H7 (cell line): ENCODE measurements around the gene LRRC7. TPM values are rescaled to one million over a fixed set of nuclear protein-coding genes. Genes with fewer than 3 reads are reported as not detected.
"Not testable (repeated sequence)": the region's sequence is repeated elsewhere in the genome, so short reads cannot be mapped to it uniquely, and the experiment has no call there.

Experiments used
- DNase-seq: peaks from one replicate; pipeline ENCODE4 v3.0.0; 2012
- H3K27me3 ChIP-seq: 2 replicates; pipeline ENCODE4 v1.6.0; 2011; ENCODE audit warnings: mild to moderate bottlenecking, low read length; ENCODE audit not compliant: control insufficient read depth, insufficient read depth
- H3K36me3 ChIP-seq: replicated peaks from 2 replicates; pipeline ENCODE4 v1.5.1; 2011; ENCODE audit warnings: low read length; ENCODE audit not compliant: control insufficient read depth, insufficient read depth
- H3K4me3 ChIP-seq: 2 replicates; pipeline ENCODE4 v1.5.1; 2011; ENCODE audit warnings: low read depth, mild to moderate bottlenecking, control low read depth, low read length, moderate library complexity; ENCODE audit not compliant: insufficient read depth
- total RNA-seq: library from RNA; depleted of rRNA; stranded (reverse); fragments of >200 nt; shearing (Covaris generic); gene quantifications from 2 replicates; pipeline ENCODE4 v1.2.3, GENCODE V29; 2014

Gene LRRC7
- total RNA-seq, 1 experiment from 2014 or later, result 0.24 TPM

DNA sequence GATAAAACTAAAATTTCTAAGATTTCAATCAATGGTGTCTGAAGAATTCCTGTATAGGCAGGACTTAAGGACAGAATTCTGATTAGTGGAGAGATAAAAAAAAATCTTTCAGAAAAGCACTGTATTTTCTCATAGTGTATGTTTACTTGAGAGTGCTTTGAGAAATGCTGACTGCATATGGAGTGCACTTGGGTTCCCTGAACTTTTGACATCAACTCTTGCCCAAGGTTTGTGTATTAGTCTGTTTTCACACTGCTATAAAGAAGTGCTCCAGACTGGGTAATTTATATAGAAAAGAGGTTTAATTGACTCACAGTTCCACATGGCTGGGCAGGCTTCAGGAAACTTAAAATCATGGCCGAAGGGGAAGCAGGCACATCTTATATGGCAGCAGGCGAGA lies 362.7 kb downstream of the LRRC7 start:
- no peaks in the 10 kb centered on the region for H3K36me3 ChIP-seq
- no peaks in the 10 kb centered on the region for H3K27me3 ChIP-seq
- DNase-seq, result no peak
- no peak overlapping the region for H3K4me3 ChIP-seq

DNA sequence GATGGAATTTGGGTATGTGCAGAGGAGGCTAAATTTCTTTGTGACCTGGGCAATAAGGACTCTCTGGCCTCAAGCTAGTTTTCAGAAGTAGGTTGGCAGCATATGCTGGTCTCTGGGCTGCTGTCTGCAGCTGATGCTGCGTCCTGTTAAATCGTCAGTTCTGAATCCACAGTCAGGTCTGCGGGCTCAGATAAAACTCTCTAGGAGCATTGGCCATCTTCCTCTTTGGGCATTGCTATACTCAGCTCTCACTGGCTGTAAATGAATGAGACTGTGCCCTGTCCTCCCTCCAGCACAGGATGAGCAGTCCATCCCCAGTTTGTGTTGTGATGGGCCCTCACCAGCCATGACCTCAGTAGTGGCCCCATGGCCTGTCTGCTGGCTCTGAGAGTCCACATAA lies 365.0 kb downstream of the LRRC7 start:
- no peaks in the 10 kb centered on the region for H3K36me3 ChIP-seq
- no peaks in the 10 kb centered on the region for H3K27me3 ChIP-seq
- no peak for DNase-seq
- no peak overlapping the region for H3K4me3 ChIP-seq

DNA sequence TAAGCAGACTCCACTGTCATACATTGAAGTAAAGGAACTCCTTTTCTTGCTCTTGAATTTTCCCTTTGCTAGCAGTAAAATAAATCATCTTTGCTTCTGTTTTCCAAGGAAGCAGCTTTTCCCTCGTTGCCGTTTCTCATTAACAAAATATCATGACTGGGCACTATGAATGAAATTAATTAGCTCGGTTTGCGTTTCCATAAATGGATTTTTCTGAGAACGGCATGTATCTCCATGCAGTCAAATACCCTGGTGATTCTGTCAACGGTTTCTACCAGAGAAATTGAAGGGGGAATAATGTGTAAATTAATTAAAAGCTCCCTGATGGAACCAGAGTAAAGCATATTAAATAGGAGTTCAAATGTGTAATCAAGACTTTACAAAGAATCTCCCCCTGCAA lies 372.5 kb downstream of the LRRC7 start:
- Histone ChIP-seq H3K4me3 (no peak overlapping the region), H3K36me3 (no peaks in the 10 kb centered on the region), H3K27me3 (no peaks in the 10 kb centered on the region)
- DNase-seq, result no peak

DNA sequence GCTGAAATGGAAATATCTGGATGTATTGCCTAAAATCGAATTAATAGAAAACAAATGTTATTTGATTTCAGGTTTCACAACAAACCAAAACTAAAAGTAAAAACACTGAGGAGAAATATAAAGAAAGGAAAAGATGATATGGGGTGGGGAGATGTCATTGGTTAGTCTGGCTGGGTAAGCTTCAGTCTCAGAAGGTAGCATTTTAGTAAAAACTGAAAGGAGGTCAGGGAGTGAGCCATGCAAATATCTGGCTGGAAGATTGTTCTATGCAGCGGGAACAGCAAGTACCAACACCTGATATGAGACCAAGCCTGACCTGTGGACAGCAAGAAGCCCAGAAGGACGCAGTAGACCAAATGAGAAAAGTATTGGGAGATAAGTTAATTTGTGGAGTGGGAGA lies 373.1 kb downstream of the LRRC7 start:
- H3K27me3 ChIP-seq, result no peaks in the 10 kb centered on the region
- H3K4me3 ChIP-seq, result no peak overlapping the region
- DNase-seq, result no peak
- no peaks in the 10 kb centered on the region for H3K36me3 ChIP-seq

DNA sequence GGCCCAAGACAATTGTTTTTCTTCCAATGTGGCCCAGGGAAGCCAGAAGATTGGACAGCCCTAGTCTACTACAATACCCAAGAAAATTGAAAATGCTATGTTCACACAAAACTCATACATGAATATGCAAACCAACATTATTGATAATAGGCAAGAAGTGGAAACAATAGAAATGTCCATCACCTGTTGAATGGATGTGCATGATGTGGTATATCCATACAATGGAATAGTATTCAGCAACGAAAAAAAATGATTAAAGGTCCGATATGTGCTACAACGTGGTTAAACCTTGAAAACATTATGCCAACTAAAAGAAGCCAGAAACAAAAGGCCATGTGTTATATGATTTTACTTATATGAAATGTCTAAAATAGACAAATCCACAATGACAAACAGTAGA lies 375.3 kb downstream of the LRRC7 start:
- Histone ChIP-seq H3K36me3 (no peaks in the 10 kb centered on the region), H3K27me3 (no peaks in the 10 kb centered on the region), H3K4me3 (no peak overlapping the region)
- DNase-seq, result no peak

DNA sequence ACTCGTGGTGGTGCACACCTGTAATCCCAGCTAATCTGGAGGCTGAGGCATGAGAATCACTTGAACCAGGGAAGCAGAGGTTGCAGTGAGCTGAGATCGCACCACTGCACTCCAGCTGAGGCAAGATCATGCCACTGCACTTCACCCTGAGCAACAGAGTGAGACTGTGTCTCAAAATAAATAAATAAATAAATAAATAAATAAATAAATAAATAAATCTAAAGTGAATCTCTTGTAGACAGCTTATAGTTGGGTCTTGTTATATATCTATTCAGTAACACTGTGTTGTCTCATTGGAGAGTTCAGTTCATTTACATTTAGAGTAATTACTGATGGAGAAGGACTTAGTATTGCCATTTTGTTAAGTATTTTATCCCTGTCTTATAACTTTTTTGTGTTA lies 379.2 kb downstream of the LRRC7 start:
- no peak for DNase-seq
- H3K36me3 ChIP-seq, result no peaks in the 10 kb centered on the region
- no peak overlapping the region for H3K4me3 ChIP-seq
- H3K27me3 ChIP-seq, result no peaks in the 10 kb centered on the region

DNA sequence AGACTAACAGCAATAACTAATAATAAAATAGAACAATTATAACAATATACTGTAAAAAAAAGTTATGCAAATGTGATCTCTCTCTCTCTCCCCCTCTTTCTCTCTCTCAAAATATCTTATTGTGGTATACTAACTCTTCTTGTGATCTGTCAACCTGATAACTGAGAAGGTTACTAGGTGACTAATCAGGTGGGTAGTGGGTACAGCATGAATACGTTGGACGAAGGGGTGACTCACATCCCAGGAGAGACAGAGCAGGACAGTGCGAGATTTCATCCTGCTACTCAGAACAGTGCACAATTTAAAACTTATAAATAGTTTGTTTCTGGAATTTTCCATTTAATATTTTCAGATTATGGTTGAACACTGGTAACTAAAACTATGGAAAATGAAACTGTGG lies 380.1 kb downstream of the LRRC7 start:
- Histone ChIP-seq H3K36me3 (no peaks in the 10 kb centered on the region), H3K27me3 (no peaks in the 10 kb centered on the region), H3K4me3 (no peak overlapping the region)
- DNase-seq, result no peak

DNA sequence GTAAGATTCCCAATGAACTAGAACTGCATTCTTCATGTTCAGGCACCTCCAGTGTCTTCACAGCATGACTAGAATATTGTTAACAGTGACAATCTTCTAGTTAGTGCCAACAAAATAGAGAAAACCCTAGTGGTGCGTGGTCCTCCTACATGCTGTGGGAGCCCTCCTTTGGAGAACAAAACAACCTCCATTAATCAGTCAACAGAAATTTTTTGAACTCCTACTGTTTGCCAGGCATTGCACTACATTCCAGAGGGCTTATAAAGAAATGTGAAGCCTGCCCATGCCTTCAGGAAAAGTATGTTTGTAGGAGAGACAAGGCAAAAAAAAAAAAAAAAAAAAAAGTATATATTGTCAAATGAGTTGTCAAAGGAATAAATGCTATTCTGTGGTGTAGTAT lies 385.0 kb downstream of the LRRC7 start:
- DNase-seq, result no peak
- H3K36me3 ChIP-seq, result no peaks in the 10 kb centered on the region
- no peaks in the 10 kb centered on the region for H3K27me3 ChIP-seq
- H3K4me3 ChIP-seq, result no peak overlapping the region

DNA sequence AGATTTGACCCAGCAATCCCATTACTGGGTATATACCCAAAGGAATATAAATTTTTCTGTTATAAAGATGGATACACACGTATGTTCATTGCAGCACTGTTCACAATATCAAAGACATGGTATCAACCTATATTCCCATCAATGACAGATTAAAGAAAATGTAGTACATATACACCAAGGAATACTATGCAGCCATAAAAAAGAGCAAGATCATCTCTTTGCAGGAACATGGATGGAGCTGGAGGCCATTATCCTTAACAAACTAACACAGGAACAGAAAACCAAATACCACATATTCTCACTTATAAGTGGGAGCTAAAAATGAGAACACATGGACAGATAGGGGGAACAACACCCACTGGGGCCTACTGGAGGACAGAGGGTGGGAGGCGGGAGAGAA lies 394.7 kb downstream of the LRRC7 start:
- H3K4me3 ChIP-seq, H3K27me3 ChIP-seq, H3K36me3 ChIP-seq, DNase-seq: not testable (repeated sequence)

DNA sequence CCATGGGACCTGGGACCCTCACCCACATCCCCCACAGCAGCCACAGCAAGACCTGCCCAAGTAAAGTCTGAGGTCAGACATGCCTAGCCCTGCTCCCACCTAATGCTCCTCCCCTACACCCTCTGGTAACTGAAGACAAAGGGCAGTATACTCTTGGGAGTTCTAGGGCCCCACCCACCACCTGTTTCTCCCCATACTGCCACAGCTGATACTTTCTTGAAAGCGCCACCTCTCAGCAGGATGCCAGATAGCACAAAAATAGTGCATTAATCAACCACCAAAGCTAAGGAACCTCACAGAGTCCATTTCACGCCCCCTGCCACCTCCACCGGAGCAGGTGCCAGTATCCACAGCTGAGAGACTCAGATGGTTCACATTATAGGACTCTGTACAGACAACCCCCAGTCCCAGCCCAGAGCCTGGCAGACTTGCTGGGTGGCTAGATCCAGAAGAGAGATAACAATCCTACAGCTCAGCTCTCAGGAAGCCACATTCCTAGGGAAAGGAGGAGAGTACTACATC lies 399.6 kb downstream of the LRRC7 start:
- Histone ChIP-seq H3K36me3 (no peaks in the 10 kb centered on the region), H3K4me3 (no peak overlapping the region), H3K27me3 (no peaks in the 10 kb centered on the region)
- no peak for DNase-seq

DNA sequence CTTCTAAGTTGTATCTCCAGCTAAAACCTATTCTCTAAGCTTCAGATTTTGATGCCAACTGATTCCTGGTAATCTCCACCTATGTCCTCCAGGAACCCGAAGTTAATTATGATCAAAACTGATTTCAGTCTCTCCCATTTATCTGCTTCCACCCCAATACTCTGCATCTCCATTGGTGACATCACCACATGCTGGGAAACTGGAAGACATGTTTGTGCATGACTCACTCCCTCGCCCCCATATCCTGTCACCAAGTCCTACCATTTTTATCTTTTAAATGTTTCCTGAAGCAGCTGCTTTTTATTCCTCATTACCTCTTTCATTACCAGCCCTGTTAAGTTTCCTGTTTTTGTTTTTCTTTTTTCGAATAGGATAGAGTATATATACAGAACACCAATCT lies 409.2 kb downstream of the LRRC7 start:
- H3K36me3 ChIP-seq, result no peaks in the 10 kb centered on the region
- no peaks in the 10 kb centered on the region for H3K27me3 ChIP-seq
- no peak overlapping the region for H3K4me3 ChIP-seq
- no peak for DNase-seq

DNA sequence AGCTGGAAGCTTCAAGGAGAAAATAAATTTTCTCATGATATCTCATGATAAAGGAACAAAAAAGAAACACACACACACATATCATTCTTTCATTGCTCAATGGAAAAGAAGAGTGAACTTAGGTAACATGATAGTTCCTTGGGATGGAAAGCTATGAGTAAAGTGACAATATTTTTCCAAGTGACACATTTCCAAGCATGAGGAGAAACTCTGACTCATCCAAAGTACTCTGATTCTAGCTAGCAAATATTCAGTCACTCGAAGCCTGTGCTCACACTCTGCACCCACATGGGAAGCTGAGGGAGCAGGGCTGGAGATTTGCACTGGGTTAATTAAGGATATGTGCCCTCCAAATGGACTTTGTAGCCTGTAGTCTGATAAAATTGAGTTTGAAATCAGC lies 415.3 kb downstream of the LRRC7 start:
- DNase-seq, result no peak
- H3K4me3 ChIP-seq, result no peak overlapping the region
- H3K36me3 ChIP-seq, result no peaks in the 10 kb centered on the region
- no peaks in the 10 kb centered on the region for H3K27me3 ChIP-seq

DNA sequence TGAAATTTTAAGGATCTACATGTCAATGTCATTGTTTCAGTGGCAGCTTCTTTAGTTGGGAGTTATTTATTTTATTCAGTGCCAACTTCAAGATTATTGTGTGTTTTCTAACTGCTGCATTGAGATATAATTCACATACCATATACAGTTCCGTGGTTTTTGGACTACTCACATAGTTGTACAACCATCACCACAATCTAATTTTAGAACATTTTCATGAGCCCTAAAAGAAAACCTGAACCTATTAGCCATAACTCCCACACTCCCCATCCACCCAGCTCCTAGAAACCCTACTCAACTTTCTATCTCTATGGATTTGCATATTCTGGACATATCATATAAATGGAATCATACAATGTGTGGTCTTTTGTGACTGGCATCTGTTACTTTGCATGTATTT lies 417.7 kb downstream of the LRRC7 start:
- H3K36me3 ChIP-seq, result no peaks in the 10 kb centered on the region
- no peaks in the 10 kb centered on the region for H3K27me3 ChIP-seq
- no peak for DNase-seq
- H3K4me3 ChIP-seq, result no peak overlapping the region

DNA sequence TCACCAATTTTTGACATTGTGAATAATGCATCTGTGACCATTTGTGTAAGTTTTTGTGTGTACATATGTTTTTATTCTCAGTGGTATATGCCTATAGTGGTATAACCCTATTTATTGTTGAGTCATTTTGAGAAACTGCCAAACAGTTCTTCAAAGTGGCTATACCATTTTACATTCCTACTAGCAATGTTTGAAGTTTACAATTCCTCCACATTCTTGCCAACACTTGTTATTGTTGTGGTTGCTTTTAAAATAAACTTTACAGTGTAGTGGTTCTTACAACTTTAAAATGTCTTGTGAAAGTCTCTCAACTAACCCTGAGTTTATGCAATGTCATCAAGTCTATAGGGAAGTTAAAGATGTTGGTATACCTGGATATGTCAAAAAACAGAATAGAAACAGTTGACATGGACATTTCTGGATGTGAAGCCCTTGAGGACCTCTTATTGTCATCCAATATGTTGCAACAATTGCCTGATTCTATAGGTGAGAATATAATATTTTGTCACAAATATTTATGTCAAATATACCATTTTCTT lies 418.2 kb downstream of the LRRC7 start:
- Histone ChIP-seq H3K36me3 (no peaks in the 10 kb centered on the region), H3K27me3 (no peaks in the 10 kb centered on the region), H3K4me3 (no peak overlapping the region)
- no peak for DNase-seq

DNA sequence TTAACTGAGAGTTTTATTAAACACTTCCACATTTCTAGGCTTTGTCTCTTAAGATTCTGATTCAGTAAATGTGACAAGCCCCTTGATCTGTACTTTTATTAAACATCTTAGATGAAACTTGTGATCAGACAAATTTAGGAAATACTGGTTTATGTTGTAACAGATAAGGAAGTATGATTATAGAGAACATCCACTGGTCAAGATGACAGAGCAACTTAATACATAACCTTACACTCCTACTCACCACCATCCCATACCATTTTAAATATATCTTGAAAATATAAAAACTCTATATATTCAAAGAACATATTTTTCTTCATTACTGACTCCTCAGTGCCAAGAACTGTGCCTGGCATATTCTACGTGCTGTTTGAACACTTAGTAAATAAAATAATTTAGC lies 420.2 kb downstream of the LRRC7 start:
- DNase-seq, result no peak
- Histone ChIP-seq H3K36me3 (no peaks in the 10 kb centered on the region), H3K27me3 (no peaks in the 10 kb centered on the region), H3K4me3 (no peak overlapping the region)

DNA sequence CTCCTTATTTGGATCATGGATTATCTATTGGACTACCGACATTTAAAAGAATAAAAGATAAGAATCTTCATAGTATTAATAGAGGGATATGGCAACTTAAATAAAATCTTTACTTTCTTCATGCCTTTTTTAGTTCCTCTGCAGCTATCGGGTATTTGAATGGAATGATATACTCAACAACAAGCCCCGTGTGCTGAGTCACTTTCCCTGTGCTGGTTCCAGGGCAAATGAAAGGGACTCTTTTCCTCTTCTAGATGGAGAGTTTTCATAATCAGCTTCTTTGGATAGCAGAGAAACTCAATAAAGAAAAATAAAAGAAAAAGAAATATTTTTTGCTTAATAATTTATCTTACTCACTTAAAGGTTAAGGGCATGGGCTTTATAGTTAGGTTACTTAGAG lies 423.9 kb downstream of the LRRC7 start:
- Histone ChIP-seq H3K36me3 (no peaks in the 10 kb centered on the region), H3K27me3 (no peaks in the 10 kb centered on the region), H3K4me3 (no peak overlapping the region)
- DNase-seq, result no peak
